Cardiac fibroblast (primary cell): ENCODE data around the gene KLB.

Experiments used
- DNase-seq, 2 donors: peaks; one replicate each; pipeline versions ENCODE4 v3.0.0 to v3.0.0-alpha.2; 2010; ENCODE audit warnings: low read depth in 2 of 2
- H3K4me3 ChIP-seq, 2 donors: replicated peaks in 1 of 2; 1 replicate in 1 of 2; 2 replicates in 1 of 2; pipeline ENCODE4 v1.5.1; 2011; ENCODE audit warnings: low read depth in 2 of 2, low read length in 2 of 2, mild to moderate bottlenecking in 2 of 2, moderate library complexity in 1 of 2
- CTCF ChIP-seq: IDR thresholded peaks from one replicate; pipeline ENCODE4 v1.5.1; 2011; ENCODE audit warnings: low read depth, mild to moderate bottlenecking, low read length, inconsistent platforms

KLB gene

GRCh38 chr4:39464886-39465501 is 58.3 kb downstream of the KLB start:
- TF ChIP-seq CTCF = peak; percentile 11
- DNase-seq = peak; percentile 83 to 90
- H3K4me3 ChIP-seq = no peak overlapping the region

- H3K4me3 ChIP-seq = no peak overlapping the region
- no peak for DNase-seq
- TF ChIP-seq CTCF = no peak
Measured at GRCh38 chr4:39466747-39467146, 60.0 kb downstream of the KLB start.

GRCh38 chr4:39467464-39467863 is 60.7 kb downstream of the KLB start:
- H3K4me3 ChIP-seq = no peak overlapping the region
- no peak for TF ChIP-seq CTCF
- no peak for DNase-seq

GRCh38 chr4:39469429-39470077 is 62.8 kb downstream of the KLB start:
- no peak overlapping the region for H3K4me3 ChIP-seq
- TF ChIP-seq CTCF = peak; percentile 69
- DNase-seq = peak; percentile 88 to 91

- TF ChIP-seq CTCF = no peak
- DNase-seq = no peak
- H3K4me3 ChIP-seq = no peak overlapping the region
Measured at GRCh38 chr4:39470402-39470801, 63.7 kb downstream of the KLB start.

GRCh38 chr4:39472396-39472795 is 65.7 kb downstream of the KLB start:
- no peak for TF ChIP-seq CTCF

More at GRCh38 chr4:39472396-39472795, 65.7 kb downstream of the KLB start:
- peak in 1 of 2 donors; percentile 56 for DNase-seq
- no peak overlapping the region for H3K4me3 ChIP-seq
